Lower lobe of right lung (tissue), 2 donors: ENCODE results near the gene CDC42EP5. TPM values are rescaled to one million over a fixed set of nuclear protein-coding genes. Genes with fewer than 3 reads are reported as not detected.
A peak's percentile ranks its signal among the peaks of the same experiment; 100 is the strongest.
"Not testable (repeated sequence)": the region's sequence is repeated elsewhere in the genome, so short reads cannot be mapped to it uniquely, and the experiment has no call there.

Source experiments
- ATAC-seq, 2 donors: fragments of 200-7000 bp; cut with Tn5 transposase; one replicate each; pipeline ENCODE4 v1.9.1; 2020 to 2022; ENCODE audit warnings: mild to moderate bottlenecking in 2 of 2, moderate library complexity in 2 of 2
- DNase-seq: peaks from one replicate; pipeline ENCODE4 v3.0.0-alpha.2; 2020
- H3K27ac ChIP-seq: fragments of 200-600 bp; one replicate; pipeline ENCODE4 v1.8.0; 2022
- H3K27me3 ChIP-seq: fragments of 200-600 bp; one replicate; pipeline ENCODE4 v1.8.0; 2022; ENCODE audit warnings: low read depth
- H3K36me3 ChIP-seq: fragments of 200-600 bp; one replicate; pipeline ENCODE4 v1.8.0; 2022; ENCODE audit warnings: mild to moderate bottlenecking
- H3K4me1 ChIP-seq: fragments of 200-600 bp; one replicate; pipeline ENCODE4 v1.8.0; 2022
- H3K4me3 ChIP-seq: fragments of 200-600 bp; one replicate; pipeline ENCODE4 v1.8.0; 2022; ENCODE audit warnings: mild to moderate bottlenecking
- H3K9me3 ChIP-seq: fragments of 200-600 bp; one replicate; pipeline ENCODE4 v1.8.0; 2022
- intact Hi-C: fragments of 100-400 bp; cut with DNase I; formaldehyde crosslinking; loops from one replicate; pipeline ENCODE4 v1.11.0; 2022
- total RNA-seq: library from RNA; stranded (reverse); fragmentation: NEBNext Ultra II Directional; extraction: Animal tissue kit (Norgen Biotek cat#: 25700); gene quantifications from one replicate; pipeline ENCODE4 v1.2.1, GENCODE V29; 2021
- TF ChIP-seq, protein P1 (sequence below): fragments of 200-600 bp; IDR thresholded peaks from one replicate; pipeline ENCODE4 v1.8.0; 2022; ENCODE audit warnings: antibody characterized with exemption, mild to moderate bottlenecking
- donor health status: DM: no; HTN: yes; CAD: no; lungs with severe emphysema.

CDC42EP5 gene
- total RNA-seq, 1 donor from 2014 or later, result 25.5 TPM

DNA sequence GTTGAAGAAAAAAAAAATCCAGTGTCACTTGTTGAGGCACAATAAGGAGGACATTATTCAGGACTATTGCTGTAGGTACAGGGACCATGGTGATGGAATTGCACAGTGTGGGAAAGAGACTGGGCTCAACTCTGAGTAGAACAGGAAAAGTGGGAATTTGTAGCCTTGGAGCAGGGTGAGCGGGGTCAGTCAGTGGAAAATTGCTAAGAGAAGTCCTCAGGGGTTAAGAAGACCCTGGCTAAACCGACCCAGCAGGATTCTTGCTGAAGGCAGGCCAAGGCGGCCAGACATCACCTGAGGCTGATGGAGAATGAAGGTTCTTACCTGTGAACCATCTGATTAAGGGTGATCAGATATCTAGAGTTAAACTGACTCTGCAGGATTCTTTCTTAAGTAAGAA is 42.1 kb upstream of the CDC42EP5 start:
- ATAC-seq (no peak), DNase-seq (no peak)
- H3K27me3 ChIP-seq, result peaks cover 25% of the 10 kb centered on the region
- no peak overlapping the region for H3K4me3 ChIP-seq
- intact Hi-C loops, result no loop called here
- no peaks in the 10 kb centered on the region for H3K9me3 ChIP-seq
- TF ChIP-seq, protein P1, sequence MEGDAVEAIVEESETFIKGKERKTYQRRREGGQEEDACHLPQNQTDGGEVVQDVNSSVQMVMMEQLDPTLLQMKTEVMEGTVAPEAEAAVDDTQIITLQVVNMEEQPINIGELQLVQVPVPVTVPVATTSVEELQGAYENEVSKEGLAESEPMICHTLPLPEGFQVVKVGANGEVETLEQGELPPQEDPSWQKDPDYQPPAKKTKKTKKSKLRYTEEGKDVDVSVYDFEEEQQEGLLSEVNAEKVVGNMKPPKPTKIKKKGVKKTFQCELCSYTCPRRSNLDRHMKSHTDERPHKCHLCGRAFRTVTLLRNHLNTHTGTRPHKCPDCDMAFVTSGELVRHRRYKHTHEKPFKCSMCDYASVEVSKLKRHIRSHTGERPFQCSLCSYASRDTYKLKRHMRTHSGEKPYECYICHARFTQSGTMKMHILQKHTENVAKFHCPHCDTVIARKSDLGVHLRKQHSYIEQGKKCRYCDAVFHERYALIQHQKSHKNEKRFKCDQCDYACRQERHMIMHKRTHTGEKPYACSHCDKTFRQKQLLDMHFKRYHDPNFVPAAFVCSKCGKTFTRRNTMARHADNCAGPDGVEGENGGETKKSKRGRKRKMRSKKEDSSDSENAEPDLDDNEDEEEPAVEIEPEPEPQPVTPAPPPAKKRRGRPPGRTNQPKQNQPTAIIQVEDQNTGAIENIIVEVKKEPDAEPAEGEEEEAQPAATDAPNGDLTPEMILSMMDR, result no peak
- H3K27ac ChIP-seq, result no peak overlapping the region
- no peaks in the 10 kb centered on the region for H3K36me3 ChIP-seq
- no peaks in the 10 kb centered on the region for H3K4me1 ChIP-seq

DNA sequence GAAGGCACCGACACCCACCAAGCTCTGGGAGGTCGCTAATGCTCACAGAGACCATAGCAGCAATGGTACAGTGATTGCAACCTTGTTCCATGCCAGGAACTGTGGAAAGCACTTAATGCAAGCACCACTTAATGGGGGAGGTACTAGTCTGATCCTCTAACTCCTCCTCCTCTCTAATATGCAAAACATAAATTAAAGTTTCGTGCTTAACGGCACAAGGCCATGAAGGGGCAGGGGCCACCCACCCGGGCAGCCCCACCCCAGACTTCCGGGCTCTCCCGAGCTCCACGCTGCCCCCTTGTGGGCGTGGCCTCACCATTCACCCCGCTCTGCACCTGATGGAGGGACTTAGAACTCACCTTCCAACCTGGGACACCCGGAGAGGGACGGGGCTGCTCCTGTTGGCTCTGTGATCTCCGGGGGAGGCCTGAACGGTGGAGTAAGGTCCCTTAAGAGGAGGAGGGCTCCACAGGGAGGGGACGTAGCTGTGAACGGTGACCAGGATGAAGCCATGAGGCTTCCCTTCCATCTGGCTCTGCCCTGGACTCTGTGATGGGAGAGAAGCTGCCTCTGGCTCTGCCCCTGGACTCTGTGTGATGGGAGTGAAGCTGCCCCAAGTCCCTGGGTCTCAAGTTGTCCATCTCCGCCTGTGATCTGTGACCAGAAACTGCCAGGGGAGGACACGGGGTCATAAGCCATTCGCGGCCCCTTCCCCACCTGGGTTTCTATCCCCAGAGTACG is 36.3 kb upstream of the CDC42EP5 start:
- H3K9me3 ChIP-seq, H3K36me3 ChIP-seq, H3K4me1 ChIP-seq, DNase-seq, H3K4me3 ChIP-seq, intact Hi-C loops, H3K27ac ChIP-seq: not testable (repeated sequence)
- peak; percentile 47 to 66 for ATAC-seq
- peaks cover 14% of the 10 kb centered on the region for H3K27me3 ChIP-seq
- TF ChIP-seq, protein P1, result peak; percentile 8

- peaks cover 14% of the 10 kb centered on the region for H3K27me3 ChIP-seq
- intact Hi-C loops, DNase-seq, H3K9me3 ChIP-seq, H3K27ac ChIP-seq, H3K4me1 ChIP-seq, H3K36me3 ChIP-seq, H3K4me3 ChIP-seq: not testable (repeated sequence)
- peak; percentile 22 to 31 for ATAC-seq
These were observed 35.4 kb upstream of the CDC42EP5 start for GRCh38 chr19:54508487-54508886.

GRCh38 chr19:54507824-54508223 is 34.7 kb upstream of the CDC42EP5 start:
- Histone ChIP-seq H3K9me3 (no peaks in the 10 kb centered on the region), H3K4me3 (no peak overlapping the region), H3K36me3 (no peaks in the 10 kb centered on the region), H3K27me3 (peaks cover 14% of the 10 kb centered on the region), H3K4me1 (no peaks in the 10 kb centered on the region), H3K27ac (no peak overlapping the region)
- TF ChIP-seq, protein P1, result no peak
- ATAC-seq (no peak), DNase-seq (no peak)
- intact Hi-C loops, result no loop called here

DNA sequence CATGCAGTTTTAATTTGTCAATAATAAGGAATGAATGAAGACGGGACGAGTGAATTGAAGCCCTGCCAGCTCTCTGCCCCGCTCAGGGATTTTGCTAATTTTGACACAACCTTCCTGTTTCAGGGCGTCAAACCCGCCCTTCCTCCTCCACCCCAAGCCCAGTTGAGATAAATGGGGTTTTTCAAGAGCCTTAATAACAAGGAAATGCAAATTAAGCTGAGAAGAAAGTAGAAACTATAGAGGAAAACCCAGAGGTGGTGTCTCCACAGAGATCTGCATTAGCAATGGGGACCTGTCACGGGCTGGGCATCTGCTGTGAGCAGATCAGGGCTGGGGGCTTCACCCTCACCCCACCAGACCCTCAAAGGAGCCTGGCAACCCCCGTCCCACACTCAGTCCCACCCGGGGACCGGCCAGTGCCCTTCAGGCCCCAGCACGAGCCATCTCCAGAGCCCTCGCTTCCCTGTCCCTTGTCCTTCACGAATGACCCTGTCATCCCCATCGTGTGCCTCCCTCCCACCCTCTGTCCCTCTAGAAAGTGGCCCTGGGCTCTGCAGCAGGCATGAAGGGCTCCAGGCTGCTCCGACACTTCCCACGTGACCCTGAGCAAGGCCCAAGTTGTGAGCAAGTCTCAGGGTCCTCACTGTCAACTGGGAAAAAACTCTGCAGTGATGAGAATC is 34.1 kb upstream of the CDC42EP5 start:
- H3K4me1 ChIP-seq, H3K27ac ChIP-seq, H3K36me3 ChIP-seq, intact Hi-C loops, H3K9me3 ChIP-seq, DNase-seq, H3K4me3 ChIP-seq: not testable (repeated sequence)
- ATAC-seq, result peak in 1 of 2 donors; percentile 33
- peaks cover 14% of the 10 kb centered on the region for H3K27me3 ChIP-seq

- no peak for DNase-seq
- Histone ChIP-seq H3K4me1 (no peaks in the 10 kb centered on the region), H3K4me3 (no peak overlapping the region), H3K27me3 (peaks cover 14% of the 10 kb centered on the region), H3K27ac (no peak overlapping the region), H3K9me3 (no peaks in the 10 kb centered on the region), H3K36me3 (no peaks in the 10 kb centered on the region)
- intact Hi-C loops, result no loop called here
- ATAC-seq, result no peak
- TF ChIP-seq, protein P1, result no peak
These were observed 33.0 kb upstream of the CDC42EP5 start for GRCh38 chr19:54506079-54506478.

DNA sequence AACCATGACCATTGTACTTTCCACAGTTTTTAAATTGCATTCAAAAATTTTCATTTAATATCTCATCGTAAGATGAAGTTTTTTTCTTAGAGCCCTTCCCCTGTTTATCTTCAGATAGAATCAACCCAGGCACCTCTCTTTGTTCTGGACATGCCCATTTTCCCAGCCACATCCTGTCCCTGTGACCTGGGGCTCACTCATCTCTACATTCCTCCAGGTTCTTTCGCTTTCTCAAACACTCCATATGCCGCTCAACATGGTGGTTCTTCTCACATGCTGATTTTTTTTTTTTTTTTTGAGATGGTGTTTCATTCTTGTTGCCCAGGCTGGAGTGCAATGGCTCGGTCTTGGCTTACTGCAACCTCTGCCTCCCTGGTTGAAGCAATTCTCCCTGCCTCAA is 32.4 kb upstream of the CDC42EP5 start:
- intact Hi-C loops, H3K36me3 ChIP-seq, H3K9me3 ChIP-seq, H3K27ac ChIP-seq, DNase-seq, H3K4me1 ChIP-seq, H3K4me3 ChIP-seq, ATAC-seq: not testable (repeated sequence)
- peaks cover 14% of the 10 kb centered on the region for H3K27me3 ChIP-seq
